ENCODE results near the gene CALML3.

CALML3 gene

DNA sequence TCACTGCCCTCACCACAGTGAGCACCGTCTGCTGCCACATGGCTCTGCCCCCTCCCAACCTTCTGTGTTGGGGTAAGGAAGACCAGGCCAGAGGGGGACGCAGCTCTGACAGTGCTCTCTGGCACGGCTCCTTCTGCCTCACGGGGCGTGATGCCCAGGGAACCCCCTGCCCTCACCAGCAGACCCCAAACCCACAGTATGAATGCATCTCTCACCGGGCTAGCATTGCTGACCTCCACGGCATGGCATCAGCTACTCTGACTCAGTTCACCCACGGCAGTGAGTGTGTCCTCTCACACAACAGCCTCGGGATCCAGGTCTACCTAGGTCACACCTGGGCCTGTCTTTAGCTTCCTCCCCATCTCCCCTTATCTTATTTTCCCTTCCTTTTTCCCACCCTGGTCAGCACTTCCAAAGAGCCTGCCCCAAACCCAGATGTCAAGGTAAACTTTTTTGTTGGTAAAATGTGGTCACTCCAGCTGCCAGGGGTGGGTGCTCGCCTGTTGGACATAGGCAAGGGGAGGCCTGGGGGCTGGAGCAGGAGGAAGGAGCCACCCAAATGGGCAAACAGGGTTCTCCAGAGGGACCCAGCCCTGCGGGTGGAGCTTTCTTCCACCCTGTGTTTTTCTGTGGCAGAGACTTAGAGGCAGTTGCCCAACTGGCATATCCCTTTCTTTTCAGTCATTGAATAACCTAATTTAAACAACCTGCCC lies 4.4 kb downstream of the CALML3 start:
- no peak for DNase-seq

GRCh38 chr10:5529702-5530411 lies 5.1 kb downstream of the CALML3 start:
- DNase-seq = no peak

GRCh38 chr10:5530412-5530806 lies 5.6 kb downstream of the CALML3 start:
- no peak for DNase-seq

GRCh38 chr10:5530846-5531557 lies 6.2 kb downstream of the CALML3 start:
- DNase-seq = no peak

GRCh38 chr10:5531558-5532306 lies 7.0 kb downstream of the CALML3 start:
- DNase-seq = no peak

GRCh38 chr10:5532307-5532605 lies 7.5 kb downstream of the CALML3 start:
- DNase-seq = no peak

- no peak for DNase-seq
Observed at GRCh38 chr10:5532618-5533097, 7.9 kb downstream of the CALML3 start.

GRCh38 chr10:5533098-5533731 lies 8.5 kb downstream of the CALML3 start:
- DNase-seq = no peak

DNA sequence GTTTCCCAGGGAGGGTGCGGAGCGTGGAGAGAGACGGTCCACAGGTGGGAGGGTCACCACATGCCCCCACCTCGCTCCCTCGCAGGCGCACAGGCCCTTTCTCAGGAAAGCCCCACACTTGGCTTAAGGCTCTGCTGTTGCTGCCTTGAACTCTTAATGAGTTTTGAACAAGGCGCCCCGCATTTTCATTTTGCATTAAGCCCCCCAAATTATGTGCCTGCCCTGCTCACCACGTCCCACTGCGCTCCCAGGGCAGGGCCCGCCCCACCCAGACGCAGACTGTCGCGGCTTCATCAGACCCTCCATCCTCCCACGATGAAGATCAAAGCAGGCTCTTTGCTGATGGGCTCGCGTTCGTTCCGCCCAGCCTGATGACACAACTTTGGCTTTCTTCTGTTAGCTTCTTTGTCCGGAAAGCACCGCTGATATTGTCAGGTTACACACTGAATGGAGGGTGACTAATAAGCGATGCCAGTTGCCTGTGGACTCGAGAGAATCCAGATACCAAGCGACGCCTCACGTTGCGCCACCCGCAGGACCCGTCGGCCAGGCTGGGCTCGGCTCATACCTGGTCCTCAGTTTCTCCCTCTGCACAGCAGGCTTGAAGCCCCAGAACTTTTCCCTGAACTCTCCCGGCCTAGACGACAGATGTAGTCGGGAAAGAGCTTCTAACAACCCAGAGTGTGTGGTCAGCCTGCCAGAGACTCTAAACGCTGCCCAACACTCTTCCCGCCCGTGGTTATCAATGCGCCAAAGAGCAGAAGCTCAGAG lies 9.5 kb downstream of the CALML3 start:
- no peak for DNase-seq

DNA sequence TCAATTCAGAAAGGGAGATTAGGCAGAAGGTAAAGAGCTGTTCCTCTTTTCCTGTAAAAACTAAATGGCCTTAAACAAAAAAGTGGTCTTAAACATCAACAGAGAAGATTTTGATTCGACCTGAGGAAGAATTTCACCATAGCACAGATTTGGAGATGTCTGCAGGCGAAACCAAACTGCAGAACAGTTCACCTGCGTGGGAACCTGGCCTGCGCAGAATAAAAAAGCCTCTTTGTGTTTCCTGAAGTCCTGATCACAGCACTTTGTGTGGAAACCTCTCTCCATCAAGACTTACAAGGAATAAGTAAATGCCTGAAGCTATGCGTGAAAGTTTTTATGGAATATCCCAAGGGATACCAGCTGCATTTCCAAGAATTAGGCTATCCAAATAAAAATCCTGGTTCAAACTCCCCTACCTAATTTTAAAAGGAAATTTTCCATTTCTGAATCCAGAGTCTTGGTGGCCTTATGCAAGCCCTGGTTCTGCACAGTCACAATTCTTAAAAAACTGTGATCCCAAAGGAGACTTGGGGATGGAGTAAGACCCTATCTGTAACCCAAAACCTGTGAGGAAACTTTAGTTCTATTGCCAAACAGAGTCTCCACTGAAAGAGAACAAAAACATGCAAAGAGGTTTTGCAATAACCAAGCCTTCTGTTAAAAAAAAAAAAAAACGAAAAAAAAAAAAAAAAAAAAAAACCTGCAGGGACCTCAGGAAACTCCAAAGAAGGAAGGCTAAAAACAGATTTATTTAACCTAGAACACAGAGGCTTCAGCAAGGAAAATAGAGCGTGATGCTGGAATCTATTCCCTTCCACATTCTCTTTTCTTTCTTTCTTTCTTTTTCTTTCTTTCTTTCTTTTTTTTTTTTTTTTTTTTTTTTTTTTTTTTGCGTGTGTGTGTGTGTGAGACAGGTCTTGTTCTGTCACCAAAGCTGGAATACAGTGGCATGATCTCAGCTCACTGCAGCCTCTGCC lies 10.4 kb downstream of the CALML3 start:
- DNase-seq = no peak

- DNase-seq = no peak
Observed at GRCh38 chr10:5536486-5537081, 11.8 kb downstream of the CALML3 start.

DNA sequence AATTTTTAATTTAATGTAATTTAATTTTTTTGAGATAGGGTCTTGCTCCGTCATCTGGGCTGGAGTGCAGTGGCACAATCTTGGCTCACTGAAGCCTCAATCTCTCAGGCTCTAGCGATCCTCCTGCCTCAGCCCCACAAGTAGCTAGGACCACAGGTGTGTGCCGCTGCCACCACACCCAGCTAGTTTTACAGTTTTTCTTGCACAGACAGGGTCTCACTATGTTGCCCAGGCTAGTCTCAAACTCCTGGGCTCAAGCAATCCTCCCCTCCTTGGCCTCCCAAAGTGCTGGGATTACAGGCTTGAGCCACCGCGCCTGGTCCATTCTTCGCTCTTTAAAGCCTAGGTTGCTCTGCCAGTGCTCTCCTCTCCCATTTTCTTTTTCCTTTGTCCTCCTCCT lies 12.9 kb downstream of the CALML3 start:
- no peak for DNase-seq

DNA sequence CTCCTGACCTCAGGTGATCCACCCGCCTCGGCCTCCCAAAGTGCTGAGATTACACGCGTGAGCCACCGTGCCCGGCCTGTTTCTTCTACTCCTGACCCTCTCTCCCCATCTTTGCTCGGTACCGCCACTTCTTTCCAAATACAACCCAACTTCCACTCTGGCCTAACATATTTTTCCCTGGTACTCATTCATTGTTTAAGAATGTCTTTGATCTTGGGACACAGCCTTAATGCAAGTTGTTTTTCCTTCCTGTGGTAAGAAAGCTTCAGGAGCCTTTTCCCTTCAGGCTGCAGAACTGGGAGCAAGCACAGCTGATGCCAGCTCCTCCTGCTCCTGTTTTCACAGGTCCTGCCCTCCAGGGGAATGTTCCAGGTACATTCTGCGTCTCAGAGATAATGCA lies 13.7 kb downstream of the CALML3 start:
- no peak for DNase-seq

DNA sequence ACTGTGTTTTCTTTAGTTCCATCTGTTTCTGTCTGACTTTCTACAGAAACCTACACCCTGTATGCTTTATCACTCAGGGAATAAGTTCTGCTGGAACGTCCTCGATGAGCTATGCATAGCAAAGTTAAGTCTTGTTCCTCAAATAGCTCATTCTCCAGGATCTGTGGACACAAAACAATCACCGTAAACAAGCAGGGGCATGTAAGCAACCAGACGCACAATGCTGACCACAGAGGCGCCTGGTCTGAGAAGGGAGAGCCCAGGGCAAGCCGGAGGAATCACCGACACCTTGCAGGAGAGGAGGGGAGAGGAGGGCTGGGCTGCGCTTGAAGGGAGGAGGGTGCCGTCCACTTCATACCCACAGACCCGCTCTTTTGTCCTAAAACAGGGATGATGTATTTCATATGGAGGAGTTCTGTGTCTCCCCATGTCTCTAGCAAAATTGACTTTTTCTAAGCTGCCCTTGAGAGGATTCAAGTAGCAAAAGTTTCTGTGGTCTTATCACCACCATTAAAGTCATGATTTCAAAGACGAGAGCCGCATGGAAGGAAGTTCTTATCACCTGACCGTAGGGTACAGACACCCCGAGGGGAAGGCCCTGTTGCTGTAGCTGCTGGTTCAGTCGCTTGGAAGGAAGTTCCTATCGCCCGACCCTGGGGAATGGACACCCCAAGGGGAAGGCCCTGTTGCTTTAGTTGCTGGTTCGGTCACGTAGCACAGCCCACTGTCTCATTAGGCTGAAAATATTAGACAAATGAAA lies 14.3 kb downstream of the CALML3 start:
- no peak for DNase-seq

GRCh38 chr10:5540080-5540479 lies 15.3 kb downstream of the CALML3 start:
- DNase-seq = no peak

- no peak for DNase-seq
Observed at GRCh38 chr10:5540891-5541290, 16.1 kb downstream of the CALML3 start.

- DNase-seq = no peak
Observed at GRCh38 chr10:5542100-5542499, 17.3 kb downstream of the CALML3 start.

- DNase-seq = no peak
Observed at GRCh38 chr10:5543623-5544022, 18.9 kb downstream of the CALML3 start.

DNA sequence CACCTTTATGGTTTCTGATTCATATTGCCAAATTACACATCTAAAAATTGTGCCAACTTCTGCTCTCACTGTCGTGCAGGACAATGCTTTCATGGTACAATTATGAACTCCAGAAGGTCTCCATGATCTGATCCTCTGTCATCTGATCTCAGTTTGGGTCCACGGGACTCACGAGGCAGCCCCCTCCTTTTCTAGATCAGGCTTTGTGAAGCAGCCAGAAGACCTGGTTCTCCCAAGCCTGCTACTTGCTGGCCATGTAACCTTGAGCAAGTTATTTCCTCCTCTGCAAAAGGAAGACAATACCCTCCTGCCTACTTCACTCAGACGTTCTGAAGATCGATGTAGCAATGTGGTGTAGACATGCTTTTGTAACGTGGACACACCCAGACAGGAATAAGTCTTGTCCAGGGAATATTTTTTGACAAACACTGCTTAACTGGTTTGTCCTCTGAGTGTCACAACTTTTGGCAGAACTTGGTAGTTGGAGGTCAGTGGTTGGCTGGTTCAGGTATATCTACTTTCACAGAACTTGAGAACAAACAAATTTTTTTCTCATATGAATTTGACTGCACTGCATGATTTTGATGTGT lies 19.6 kb downstream of the CALML3 start:
- no peak for DNase-seq

Data from NCI-H510A treated with DMSO at 0.1 percent for 48 hours (cell line).